Endothelial cell of umbilical vein (primary cell): ENCODE measurements around the gene PCYT1B. TPM values are rescaled to one million over a fixed set of nuclear protein-coding genes. Genes with fewer than 3 reads are reported as not detected.

Source experiments
- BruUV-seq: library from RNA; stranded (reverse); fragments of 400-500 nt; replicated peaks from 2 replicates; lab custom pipeline; 2021; lab: Mats Ljungman, UMichigan
- CTCF ChIA-PET: fragments of 300-600, 350-600 bp; sonication (Branson Sonifier 250); formaldehyde crosslinking; loops from one replicate; lab custom pipeline; 2021; ENCODE audit warnings: antibody characterized with exemption, inconsistent platforms; lab: Charles Lee
- POLR2A ChIA-PET: fragments of 300-600, 350-600 bp; sonication (Branson Sonifier 250); formaldehyde crosslinking; loops from one replicate; lab custom pipeline; 2021; ENCODE audit warnings: antibody characterized with exemption, inconsistent platforms; lab: Charles Lee
- DNase-seq: peaks from one replicate; pipeline ENCODE4 v3.0.0-alpha.2; 2011; ENCODE audit warnings: low read depth, low spot score
- FAIRE-seq: peaks from 2 replicates; lab custom pipeline; 2011; peaks lifted over from hg19 to GRCh38; lab: Jason Lieb, UNC
- H2AFZ ChIP-seq: 2 replicates; pipeline ENCODE4 v1.6.0; 2012; ENCODE audit warnings: low read depth, low read length, control low read depth, inconsistent platforms
- H3K27ac ChIP-seq: 2 replicates; pipeline ENCODE4 v1.5.1; 2011; ENCODE audit warnings: low read depth, mild to moderate bottlenecking, control low read depth, low read length, moderate library complexity; ENCODE audit not compliant: insufficient read depth
- H3K27me3 ChIP-seq, 2 experiments: 2 replicates each; pipeline versions ENCODE4 v1.6.0 to v1.6.1; 2011; ENCODE audit warnings: low read length in 2 of 2, mixed read lengths in 1 of 2; ENCODE audit not compliant: control insufficient read depth in 2 of 2, insufficient read depth in 2 of 2
- H3K36me3 ChIP-seq, 2 experiments: 2 replicates in 1 of 2; 3 replicates in 1 of 2; pipeline ENCODE4 v1.5.1; 2011; ENCODE audit warnings: low read length in 2 of 2, mild to moderate bottlenecking in 1 of 2, moderate library complexity in 1 of 2; ENCODE audit not compliant: control insufficient read depth in 2 of 2, insufficient read depth in 2 of 2; ENCODE audit errors: extremely low read depth in 1 of 2
- H3K4me1 ChIP-seq: 3 replicates; pipeline ENCODE4 v1.5.1; 2011; ENCODE audit warnings: mild to moderate bottlenecking, low read length; ENCODE audit not compliant: control insufficient read depth, insufficient read depth; ENCODE audit errors: extremely low read depth
- H3K4me2 ChIP-seq: 2 replicates; pipeline ENCODE4 v1.6.1; 2011; ENCODE audit warnings: low read length, control low read depth, mixed read lengths; ENCODE audit not compliant: insufficient read depth
- H3K4me3 ChIP-seq, 3 experiments: fragments of 200-600 bp in 1 of 3; sonication (generic), shearing (Covaris generic) in 1 of 3; replicated peaks in 1 of 3; 2 replicates each; pipeline ENCODE4 v1.5.1; 2011 to 2016; ENCODE audit warnings: control low read depth in 3 of 3, low read length in 3 of 3, mild to moderate bottlenecking in 2 of 3, inconsistent platforms in 1 of 3, low read depth in 1 of 3, moderate library complexity in 1 of 3; ENCODE audit not compliant: insufficient read depth in 1 of 3
- H3K79me2 ChIP-seq: 2 replicates; pipeline ENCODE4 v1.6.0; 2012; ENCODE audit warnings: low read length, inconsistent platforms; ENCODE audit not compliant: control insufficient read depth, insufficient read depth
- H3K9ac ChIP-seq: replicated peaks from 2 replicates; pipeline ENCODE3; 2011; ENCODE audit warnings: low read length, control low read depth; ENCODE audit not compliant: insufficient read depth; ENCODE audit errors: extremely low read depth
- H3K9me1 ChIP-seq: replicated peaks from 3 replicates; pipeline ENCODE4 v1.6.0; 2011; ENCODE audit warnings: mild to moderate bottlenecking, low read length; ENCODE audit not compliant: control insufficient read depth, insufficient read depth; ENCODE audit errors: extremely low read depth
- H3K9me3 ChIP-seq: replicated peaks from 2 replicates; pipeline ENCODE4 v1.5.1; 2012; ENCODE audit warnings: low read length, inconsistent platforms; ENCODE audit not compliant: control insufficient read depth, insufficient read depth
- H4K20me1 ChIP-seq: replicated peaks from 2 replicates; pipeline ENCODE3; 2011; ENCODE audit warnings: mild to moderate bottlenecking, low read length; ENCODE audit not compliant: control insufficient read depth, insufficient read depth; ENCODE audit errors: extremely low read depth
- EZH2 ChIP-seq: IDR thresholded peaks from 2 replicates; pipeline ENCODE4 v1.6.1; 2012; ENCODE audit warnings: borderline replicate concordance, low read depth, mild to moderate bottlenecking, moderate library complexity, low read length, inconsistent platforms; ENCODE audit not compliant: severe bottlenecking
- FOS ChIP-seq: IDR thresholded peaks from 2 replicates; pipeline ENCODE4 v1.6.1; 2011; ENCODE audit warnings: mild to moderate bottlenecking, low read length, moderate library complexity, borderline replicate concordance; ENCODE audit not compliant: insufficient read depth
- GATA2 ChIP-seq: IDR thresholded peaks from 2 replicates; pipeline ENCODE4 v1.7.0; 2011; ENCODE audit warnings: low read depth, mild to moderate bottlenecking, moderate library complexity, mixed read lengths, low read length; ENCODE audit not compliant: insufficient read length, insufficient read depth
- JUN ChIP-seq: IDR thresholded peaks from 2 replicates; pipeline ENCODE4 v1.6.1; 2011; ENCODE audit warnings: borderline replicate concordance, low read depth; ENCODE audit not compliant: insufficient read length, insufficient read depth
- MYC ChIP-seq: IDR thresholded peaks from one replicate; pipeline ENCODE4 v1.6.1; 2011; ENCODE audit warnings: mild to moderate bottlenecking, low read depth, low read length
- POLR2A ChIP-seq: IDR thresholded peaks from 2 replicates; pipeline ENCODE4 v1.6.1; 2012; ENCODE audit warnings: low read depth, mild to moderate bottlenecking, control low read depth, low read length
- POLR2AphosphoS5 ChIP-seq: IDR thresholded peaks from 2 replicates; pipeline ENCODE4 v1.6.1; 2012; ENCODE audit warnings: low read depth, mild to moderate bottlenecking, control low read depth, low read length, moderate library complexity; ENCODE audit not compliant: insufficient read depth
- dilution Hi-C: fragments of 300-500 bp; cut with MboI; formaldehyde crosslinking; loops from one replicate; pipeline ENCODE4 v1.15.0; 2019; ENCODE audit warnings: low sequenced_read_pairs; ENCODE audit not compliant: extremely low pct_ligation_motif_present
- intact Hi-C: fragments of 100-400 bp; cut with micrococcal nuclease; formaldehyde crosslinking; loops from one replicate; pipeline ENCODE4 v1.10.0; 2022
- polyA plus RNA-seq, 4 experiments: library from polyadenylated mRNA; depleted of rRNA in 3 of 4; stranded (reverse) in 3 of 4; unstranded in 1 of 4; fragments of >200 nt; gene quantifications; 2 replicates each; pipeline versions ENCODE4 v1.2.1 to v1.2.3, GENCODE V29; 2011 to 2012; ENCODE audit warnings: missing spikeins in 1 of 4
- total RNA-seq: library from RNA; stranded (reverse); gene quantifications from 2 replicates; pipeline ENCODE4 v1.2.3, GENCODE V29; 2021
- TF ChIP-seq, protein P1 (sequence below), 2 donors: IDR thresholded peaks; 1 replicate in 1 of 2; 2 replicates in 1 of 2; pipeline ENCODE4 v1.5.1; 2011; ENCODE audit warnings: low read length in 2 of 2, mild to moderate bottlenecking in 2 of 2, moderate library complexity in 2 of 2, control low read depth in 1 of 2, inconsistent platforms in 1 of 2, low read depth in 1 of 2; ENCODE audit not compliant: insufficient read depth in 1 of 2; ENCODE audit errors: extremely low read depth in 1 of 2
- TF ChIP-seq, protein P2 (sequence below): IDR thresholded peaks from 2 replicates; pipeline ENCODE4 v1.6.1; 2011; ENCODE audit not compliant: insufficient read depth, insufficient read length

The PCYT1B gene
- total and polyA plus RNA-seq, 2 donors (not counting 3 experiments of a cell fraction or from before 2014, with no cell fraction given), result 0.33 to 1.3 TPM

DNA sequence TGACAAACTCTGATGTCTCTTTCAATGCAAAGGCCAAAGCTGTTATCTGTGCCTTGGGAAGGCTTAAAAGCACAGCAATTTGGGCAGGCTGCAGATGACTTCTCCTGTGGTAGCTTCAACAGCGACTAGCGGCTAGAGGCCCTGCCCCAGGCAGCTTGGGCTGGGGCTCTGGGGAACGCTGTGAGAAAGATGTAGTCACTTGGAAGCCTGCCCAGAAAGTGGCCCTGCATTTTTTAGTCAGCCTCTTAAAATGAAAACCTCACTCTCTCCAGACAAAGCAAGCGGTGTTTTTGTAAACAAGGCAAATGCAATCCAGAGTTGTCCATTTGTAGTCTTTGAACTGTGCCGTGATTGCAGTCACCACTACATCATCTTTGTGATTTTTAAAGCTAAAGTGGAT, 27.5 kb downstream of the PCYT1B start:
- CTCF ChIA-PET, result no interaction called here
- no peak for FAIRE-seq
- DNase-seq, result no peak

More for the DNA sequence above, 27.5 kb downstream of the PCYT1B start:
- POLR2A ChIA-PET, result no interaction called here
- Histone ChIP-seq H4K20me1 (no peaks in the 10 kb centered on the region), H3K9ac (no peak overlapping the region), H3K4me1 (no peaks in the 10 kb centered on the region), H2AFZ (no peak overlapping the region), H3K27ac (no peak overlapping the region), H3K4me3 (no peak overlapping the region), H3K79me2 (no peaks in the 10 kb centered on the region), H3K27me3 (no peaks in the 10 kb centered on the region), H3K9me3 (no peaks in the 10 kb centered on the region), H3K4me2 (no peak overlapping the region), H3K36me3 (no peaks in the 10 kb centered on the region), H3K9me1 (no peaks in the 10 kb centered on the region)
- no TSS peak for BruUV-seq
- no peak for TF ChIP-seq FOS
- TF ChIP-seq, protein P1, sequence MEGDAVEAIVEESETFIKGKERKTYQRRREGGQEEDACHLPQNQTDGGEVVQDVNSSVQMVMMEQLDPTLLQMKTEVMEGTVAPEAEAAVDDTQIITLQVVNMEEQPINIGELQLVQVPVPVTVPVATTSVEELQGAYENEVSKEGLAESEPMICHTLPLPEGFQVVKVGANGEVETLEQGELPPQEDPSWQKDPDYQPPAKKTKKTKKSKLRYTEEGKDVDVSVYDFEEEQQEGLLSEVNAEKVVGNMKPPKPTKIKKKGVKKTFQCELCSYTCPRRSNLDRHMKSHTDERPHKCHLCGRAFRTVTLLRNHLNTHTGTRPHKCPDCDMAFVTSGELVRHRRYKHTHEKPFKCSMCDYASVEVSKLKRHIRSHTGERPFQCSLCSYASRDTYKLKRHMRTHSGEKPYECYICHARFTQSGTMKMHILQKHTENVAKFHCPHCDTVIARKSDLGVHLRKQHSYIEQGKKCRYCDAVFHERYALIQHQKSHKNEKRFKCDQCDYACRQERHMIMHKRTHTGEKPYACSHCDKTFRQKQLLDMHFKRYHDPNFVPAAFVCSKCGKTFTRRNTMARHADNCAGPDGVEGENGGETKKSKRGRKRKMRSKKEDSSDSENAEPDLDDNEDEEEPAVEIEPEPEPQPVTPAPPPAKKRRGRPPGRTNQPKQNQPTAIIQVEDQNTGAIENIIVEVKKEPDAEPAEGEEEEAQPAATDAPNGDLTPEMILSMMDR (IDR thresholded peaks at IDR 0.05; ENCODE audit: extremely low read depth in 1 of 2, insufficient read depth in 1 of 2, low read depth in 1 of 2, low read length in 2 of 2), result no peak
- TF ChIP-seq POLR2A, result no peak
- TF ChIP-seq JUN, result no peak
- TF ChIP-seq GATA2, result no peak
- no peak for TF ChIP-seq EZH2
- TF ChIP-seq, protein P2, sequence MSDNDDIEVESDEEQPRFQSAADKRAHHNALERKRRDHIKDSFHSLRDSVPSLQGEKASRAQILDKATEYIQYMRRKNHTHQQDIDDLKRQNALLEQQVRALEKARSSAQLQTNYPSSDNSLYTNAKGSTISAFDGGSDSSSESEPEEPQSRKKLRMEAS, result no peak
- TF ChIP-seq MYC, result no peak
- TF ChIP-seq POLR2AphosphoS5, result no peak
- intact Hi-C loops, result no loop called here
- dilution Hi-C loops, result no loop called here
